ENCODE measurements around the gene CRISPLD2. TPM values are rescaled to one million over a fixed set of nuclear protein-coding genes. Genes with fewer than 3 reads are reported as not detected.

CRISPLD2 gene
- total RNA-seq, 1 donor = 17.5 TPM

GRCh38 chr16:84905965-84906460 lies 86.2 kb downstream of the CRISPLD2 start:
- Histone ChIP-seq H3K27me3 (ENCODE audit: insufficient read depth, low read length) (no peaks in the 10 kb centered on the region), H3K4me3 (ENCODE audit: low read length) (no peak overlapping the region), H3K4me1 (ENCODE audit: insufficient read depth, low read length) (peaks cover 50% of the 10 kb centered on the region), H3K9me3 (ENCODE audit: low read depth, low read length) (no peaks in the 10 kb centered on the region)

- Histone ChIP-seq H3K9me3 (ENCODE audit: low read depth, low read length) (no peaks in the 10 kb centered on the region), H3K4me1 (ENCODE audit: insufficient read depth, low read length) (peaks cover 60% of the 10 kb centered on the region), H3K27me3 (ENCODE audit: insufficient read depth, low read length) (no peaks in the 10 kb centered on the region), H3K4me3 (ENCODE audit: low read length) (no peak overlapping the region)
These were observed 87.3 kb downstream of the CRISPLD2 start for GRCh38 chr16:84907051-84907450.

- no peak overlapping the region for H3K4me3 ChIP-seq (ENCODE audit: low read length)
- peaks cover 65% of the 10 kb centered on the region for H3K4me1 ChIP-seq (ENCODE audit: insufficient read depth, low read length)
- H3K27me3 ChIP-seq (ENCODE audit: insufficient read depth, low read length) = no peaks in the 10 kb centered on the region
- no peaks in the 10 kb centered on the region for H3K9me3 ChIP-seq (ENCODE audit: low read depth, low read length)
These were observed 87.8 kb downstream of the CRISPLD2 start for GRCh38 chr16:84907575-84907974.

DNA sequence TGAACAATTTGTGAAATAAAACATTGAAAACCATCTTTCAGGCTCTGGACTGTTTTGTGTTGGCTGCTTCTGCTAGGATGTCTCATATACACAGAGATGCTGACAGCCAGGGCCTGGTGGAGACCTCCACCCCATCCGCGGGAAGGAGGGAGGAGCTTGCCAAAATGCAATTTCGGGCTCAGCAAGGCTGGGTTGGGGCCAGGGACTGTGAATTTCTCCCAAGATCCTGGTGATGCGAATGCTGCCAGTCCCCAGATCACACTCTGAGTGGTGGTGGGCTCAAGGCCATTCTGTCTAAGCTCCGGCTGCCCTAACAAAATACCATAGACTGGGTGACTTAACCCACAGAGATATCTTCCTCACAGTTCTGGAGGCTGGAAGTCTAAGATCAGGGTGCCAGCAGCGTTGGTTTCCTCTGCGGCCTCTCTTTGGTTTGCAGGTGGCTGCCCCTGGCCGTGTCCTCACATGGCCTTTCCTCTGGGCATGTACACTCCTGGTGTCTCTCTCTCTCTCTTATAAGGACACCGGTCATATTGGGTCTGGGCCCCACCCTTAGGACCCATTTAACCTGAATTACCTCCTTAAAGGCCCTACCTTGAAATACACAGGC lies 89.8 kb downstream of the CRISPLD2 start:
- Histone ChIP-seq H3K27me3 (ENCODE audit: insufficient read depth, low read length) (no peaks in the 10 kb centered on the region), H3K4me3 (ENCODE audit: low read length) (no peak overlapping the region), H3K4me1 (ENCODE audit: insufficient read depth, low read length) (peaks cover 78% of the 10 kb centered on the region), H3K9me3 (ENCODE audit: low read depth, low read length) (no peaks in the 10 kb centered on the region)

- Histone ChIP-seq H3K4me3 (ENCODE audit: low read length) (no peak overlapping the region), H3K9me3 (ENCODE audit: low read depth, low read length) (no peaks in the 10 kb centered on the region), H3K4me1 (ENCODE audit: insufficient read depth, low read length) (peaks cover 71% of the 10 kb centered on the region), H3K27me3 (ENCODE audit: insufficient read depth, low read length) (no peaks in the 10 kb centered on the region)
These were observed 91.9 kb downstream of the CRISPLD2 start for GRCh38 chr16:84911486-84912216.

- H3K9me3 ChIP-seq (ENCODE audit: low read depth, low read length) = no peaks in the 10 kb centered on the region
- no peaks in the 10 kb centered on the region for H3K27me3 ChIP-seq (ENCODE audit: insufficient read depth, low read length)
- H3K4me1 ChIP-seq (ENCODE audit: insufficient read depth, low read length) = peaks cover 55% of the 10 kb centered on the region
- H3K4me3 ChIP-seq (ENCODE audit: low read length) = no peak overlapping the region
These were observed 93.5 kb downstream of the CRISPLD2 start for GRCh38 chr16:84913315-84913714.

- Histone ChIP-seq H3K27me3 (ENCODE audit: insufficient read depth, low read length) (no peaks in the 10 kb centered on the region), H3K4me1 (ENCODE audit: insufficient read depth, low read length) (peaks cover 45% of the 10 kb centered on the region), H3K9me3 (ENCODE audit: low read depth, low read length) (no peaks in the 10 kb centered on the region), H3K4me3 (ENCODE audit: low read length) (no peak overlapping the region)
These were observed 94.5 kb downstream of the CRISPLD2 start for GRCh38 chr16:84914273-84914672.

GRCh38 chr16:84916178-84916577 lies 96.4 kb downstream of the CRISPLD2 start:
- Histone ChIP-seq H3K9me3 (ENCODE audit: low read depth, low read length) (no peaks in the 10 kb centered on the region), H3K4me3 (ENCODE audit: low read length) (no peak overlapping the region), H3K27me3 (ENCODE audit: insufficient read depth, low read length) (no peaks in the 10 kb centered on the region), H3K4me1 (ENCODE audit: insufficient read depth, low read length) (peaks cover 26% of the 10 kb centered on the region)

- no peaks in the 10 kb centered on the region for H3K9me3 ChIP-seq (ENCODE audit: low read depth, low read length)
- H3K4me1 ChIP-seq (ENCODE audit: insufficient read depth, low read length) = peaks cover 20% of the 10 kb centered on the region
- no peaks in the 10 kb centered on the region for H3K27me3 ChIP-seq (ENCODE audit: insufficient read depth, low read length)
- no peak overlapping the region for H3K4me3 ChIP-seq (ENCODE audit: low read length)
These were observed 97.1 kb downstream of the CRISPLD2 start for GRCh38 chr16:84916850-84917249.

- no peak overlapping the region for H3K4me3 ChIP-seq (ENCODE audit: low read length)
- no peaks in the 10 kb centered on the region for H3K27me3 ChIP-seq (ENCODE audit: insufficient read depth, low read length)
- peaks cover 18% of the 10 kb centered on the region for H3K4me1 ChIP-seq (ENCODE audit: insufficient read depth, low read length)
- no peaks in the 10 kb centered on the region for H3K9me3 ChIP-seq (ENCODE audit: low read depth, low read length)
These were observed 97.7 kb downstream of the CRISPLD2 start for GRCh38 chr16:84917492-84917891.

DNA sequence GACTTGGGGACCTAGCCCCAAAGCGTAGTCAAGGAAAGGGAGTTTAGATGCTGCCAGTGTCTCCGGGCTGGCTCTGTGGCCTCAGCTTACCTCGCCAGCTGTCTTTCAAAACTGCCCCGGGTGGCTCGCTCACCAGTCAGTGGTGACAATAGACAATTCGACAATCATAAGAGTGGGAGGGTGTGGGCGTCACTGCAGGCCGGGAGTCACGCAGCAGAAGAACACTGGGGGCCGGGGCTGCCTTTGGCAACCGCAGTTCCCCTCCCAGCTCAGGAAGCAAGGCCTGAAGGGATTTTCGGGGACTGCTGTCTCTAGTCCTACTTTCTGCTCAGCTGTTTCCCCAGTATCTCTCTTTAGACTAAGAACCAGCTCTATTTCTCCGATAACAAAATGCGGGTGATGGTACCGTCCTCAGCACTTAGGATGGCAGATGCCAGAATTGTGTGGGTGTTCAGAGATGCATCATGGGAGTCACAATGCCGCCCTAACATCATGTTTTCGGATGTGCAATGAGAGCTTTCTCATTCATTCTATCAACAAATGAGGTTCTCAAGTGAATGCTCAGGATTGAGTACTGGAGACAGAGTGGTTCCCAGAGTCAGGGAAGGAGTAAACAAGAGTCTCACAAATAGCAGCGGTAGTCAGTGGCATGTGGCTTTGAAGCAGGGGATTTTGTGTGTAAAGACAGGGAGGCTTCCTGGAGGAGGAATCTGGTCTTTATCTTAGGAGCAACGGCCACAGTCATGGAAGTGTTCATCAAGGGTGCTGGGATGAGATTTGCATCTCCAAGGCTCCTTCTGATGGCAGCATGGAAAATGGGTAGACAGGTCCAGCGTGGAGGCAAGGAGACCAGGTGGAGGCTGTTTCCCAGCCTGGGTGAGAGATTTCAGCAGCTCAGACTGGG lies 98.5 kb downstream of the CRISPLD2 start:
- Histone ChIP-seq H3K4me1 (ENCODE audit: insufficient read depth, low read length) (peaks cover 13% of the 10 kb centered on the region), H3K4me3 (ENCODE audit: low read length) (no peak overlapping the region), H3K9me3 (ENCODE audit: low read depth, low read length) (no peaks in the 10 kb centered on the region), H3K27me3 (ENCODE audit: insufficient read depth, low read length) (no peaks in the 10 kb centered on the region)

DNA sequence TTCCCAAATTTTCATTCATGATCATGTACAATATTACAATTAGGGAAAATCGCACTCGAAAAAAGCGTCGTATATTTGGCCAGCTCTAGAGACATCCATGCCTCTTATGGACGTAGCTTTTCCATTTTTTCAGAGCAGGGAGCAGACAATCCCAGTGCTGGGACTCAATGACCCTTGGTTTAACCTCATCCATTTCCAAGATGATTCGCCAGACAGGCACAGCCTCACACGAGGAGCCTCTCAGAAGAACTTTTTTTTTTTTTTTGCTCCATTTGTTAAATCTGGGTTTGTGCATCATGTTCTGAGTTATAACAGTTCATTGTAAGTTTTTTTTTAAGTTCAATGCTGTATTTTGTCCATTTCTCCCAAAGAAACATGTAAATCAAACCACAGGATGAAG lies 99.5 kb downstream of the CRISPLD2 start:
- peaks cover 7% of the 10 kb centered on the region for H3K4me1 ChIP-seq (ENCODE audit: insufficient read depth, low read length)
- H3K4me3 ChIP-seq (ENCODE audit: low read length) = no peak overlapping the region
- no peaks in the 10 kb centered on the region for H3K27me3 ChIP-seq (ENCODE audit: insufficient read depth, low read length)
- H3K9me3 ChIP-seq (ENCODE audit: low read depth, low read length) = no peaks in the 10 kb centered on the region

GRCh38 chr16:84919708-84920107 lies 99.9 kb downstream of the CRISPLD2 start:
- H3K27me3 ChIP-seq (ENCODE audit: insufficient read depth, low read length) = no peaks in the 10 kb centered on the region
- H3K4me3 ChIP-seq (ENCODE audit: low read length) = no peak overlapping the region
- H3K9me3 ChIP-seq (ENCODE audit: low read depth, low read length) = no peaks in the 10 kb centered on the region
- H3K4me1 ChIP-seq (ENCODE audit: insufficient read depth, low read length) = peaks cover 7% of the 10 kb centered on the region

DNA sequence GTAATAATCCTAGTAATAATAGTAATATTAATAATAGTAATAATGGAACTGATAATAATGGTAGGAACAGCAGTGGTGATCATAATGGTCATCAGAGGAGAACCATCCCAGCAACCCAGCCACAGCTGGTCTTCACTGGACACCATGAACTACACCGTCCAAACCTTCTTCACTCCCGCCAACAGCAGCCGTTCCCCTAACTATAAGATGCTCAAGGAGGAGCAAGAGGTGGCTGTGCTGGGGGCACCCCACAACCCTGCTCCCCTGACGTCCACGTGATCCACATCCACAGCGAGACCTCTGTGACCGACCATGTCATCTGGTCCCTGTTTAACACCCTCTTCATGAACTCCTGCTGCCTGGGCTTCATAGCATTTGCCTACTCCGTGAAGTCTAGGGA lies 100.5 kb downstream of the CRISPLD2 start:
- H3K9me3 ChIP-seq (ENCODE audit: low read depth, low read length) = no peaks in the 10 kb centered on the region
- no peak overlapping the region for H3K4me3 ChIP-seq (ENCODE audit: low read length)
- H3K27me3 ChIP-seq (ENCODE audit: insufficient read depth, low read length) = no peaks in the 10 kb centered on the region
- peaks cover 13% of the 10 kb centered on the region for H3K4me1 ChIP-seq (ENCODE audit: insufficient read depth, low read length)

Measured in mononuclear cell (primary cell).